Measurements from ENCODE around the gene CDRT4. TPM values are rescaled to one million over a fixed set of nuclear protein-coding genes. Genes with fewer than 3 reads are reported as not detected.

CDRT4 gene
- total RNA-seq, 1 experiment from 2014 or later = 17.9 TPM

DNA sequence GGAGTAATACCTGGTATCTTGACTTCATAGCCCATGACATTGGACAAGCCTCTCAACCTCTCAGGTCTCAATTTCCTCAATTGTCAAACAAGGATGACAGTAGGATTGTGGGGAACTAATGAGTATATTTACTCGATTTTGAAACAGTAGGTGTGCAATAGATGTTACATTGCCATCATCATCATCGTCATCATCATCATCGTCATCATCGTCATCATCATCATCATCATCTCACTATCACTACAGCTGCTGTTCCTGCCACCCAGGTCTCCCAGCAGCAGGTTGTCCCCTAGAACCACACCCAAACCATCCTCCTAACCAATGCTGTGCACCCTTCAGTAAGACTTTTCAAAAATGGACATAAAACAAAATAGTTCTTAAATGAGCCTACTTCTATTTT, 24.8 kb upstream of the CDRT4 start:
- CTCF ChIA-PET = no interaction called here
- H3K4me3 ChIP-seq = no peak overlapping the region
- BruUV-seq (replicated peaks) = no TSS peak
- no peak overlapping the region for H2AFZ ChIP-seq
- no peak overlapping the region for H3K4me2 ChIP-seq
- intact Hi-C loops (cut with micrococcal nuclease; ENCODE audit: unreplicated experiment) = no loop called here
- no peak overlapping the region for H3K27ac ChIP-seq
- no peaks in the 10 kb centered on the region for H3K9me2 ChIP-seq (ENCODE audit: insufficient read depth)
- no peaks in the 10 kb centered on the region for H3K4me1 ChIP-seq (replicated peaks; ENCODE audit: insufficient read depth)
- POLR2A ChIA-PET (ENCODE audit: unreplicated experiment) = interaction anchor here (0.7 kb wide), 1 partner anchor 574 kb away, joined by 5 read pairs; no protein-coding TSS in a partner anchor
- no peaks in the 10 kb centered on the region for H3K36me3 ChIP-seq (ENCODE audit: low read depth)
- H4K20me1 ChIP-seq (ENCODE audit: insufficient read depth) = no peaks in the 10 kb centered on the region
- no peak for DNase-seq
- H3K27me3 ChIP-seq (ENCODE audit: insufficient read depth, low read depth) = no peaks in the 10 kb centered on the region
- no peaks in the 10 kb centered on the region for H3F3A ChIP-seq (ENCODE audit: insufficient read depth, low read depth)
- TF ChIP-seq EZH2 (IDR thresholded peaks at IDR 0.05; ENCODE audit: low read depth) (no peak), CTCF (conservative IDR thresholded peaks at IDR 0.05) (no peak)
- H3K79me2 ChIP-seq (ENCODE audit: low read depth) = no peaks in the 10 kb centered on the region
- no peaks in the 10 kb centered on the region for H3K9me3 ChIP-seq (ENCODE audit: insufficient read depth, low read depth)

DNA sequence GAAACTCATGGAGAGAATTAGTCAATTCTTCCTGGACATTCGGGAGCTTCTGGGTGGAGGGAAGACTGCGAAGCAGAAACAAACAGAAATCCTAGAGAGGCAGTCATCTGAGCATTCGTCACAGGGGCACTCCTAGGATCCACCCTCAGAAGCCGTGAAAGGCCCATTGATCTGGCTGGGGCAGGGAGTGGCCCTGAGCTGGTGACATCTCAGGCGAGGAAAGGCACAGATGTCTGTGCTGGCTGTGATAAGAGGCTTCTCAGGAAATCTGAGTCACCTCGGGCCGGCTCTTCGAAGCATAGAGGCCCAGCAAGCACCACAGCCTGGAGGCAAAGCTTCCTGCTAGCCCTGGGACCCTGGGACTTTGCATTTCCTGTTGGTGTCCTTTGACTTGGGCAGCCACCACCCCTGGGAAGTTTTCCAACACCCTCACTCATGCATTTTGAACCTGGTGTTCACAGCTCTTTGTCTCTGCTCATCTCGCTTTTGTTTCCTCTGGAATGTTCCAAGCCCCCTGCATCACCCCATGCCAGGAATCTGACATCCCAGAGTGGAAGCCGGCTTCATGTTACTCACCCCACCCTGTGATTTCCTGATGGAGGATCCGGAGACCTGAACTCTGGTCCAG, 23.3 kb upstream of the CDRT4 start:
- TF ChIP-seq EZH2 (IDR thresholded peaks at IDR 0.05; ENCODE audit: low read depth) (no peak), CTCF (conservative IDR thresholded peaks at IDR 0.05) (no peak)
- Histone ChIP-seq H4K20me1 (ENCODE audit: insufficient read depth) (no peaks in the 10 kb centered on the region), H3K27ac (no peak overlapping the region), H3K79me2 (ENCODE audit: low read depth) (no peaks in the 10 kb centered on the region), H3K36me3 (ENCODE audit: low read depth) (no peaks in the 10 kb centered on the region), H3K4me1 (replicated peaks; ENCODE audit: insufficient read depth) (no peaks in the 10 kb centered on the region), H3K4me2 (no peak overlapping the region), H3K9me2 (ENCODE audit: insufficient read depth) (no peaks in the 10 kb centered on the region), H2AFZ (no peak overlapping the region), H3F3A (ENCODE audit: insufficient read depth, low read depth) (no peaks in the 10 kb centered on the region), H3K27me3 (ENCODE audit: insufficient read depth, low read depth) (no peaks in the 10 kb centered on the region), H3K4me3 (no peak overlapping the region), H3K9me3 (ENCODE audit: insufficient read depth, low read depth) (no peaks in the 10 kb centered on the region)
- peak in 1 of 2 experiments; percentile 77 for DNase-seq
- ChIA-PET CTCF (interaction anchor here (1.2 kb wide), 1 partner anchor 12 kb away, joined by 6 read pairs; no protein-coding TSS in a partner anchor), POLR2A (ENCODE audit: unreplicated experiment) (interaction anchor here (0.6 kb wide), 1 partner anchor 33 kb away, joined by 3 read pairs; no protein-coding TSS in a partner anchor)
- intact Hi-C loops (cut with micrococcal nuclease; ENCODE audit: unreplicated experiment) = no loop called here
- TSS peak; percentile 63 for BruUV-seq (replicated peaks)

DNA sequence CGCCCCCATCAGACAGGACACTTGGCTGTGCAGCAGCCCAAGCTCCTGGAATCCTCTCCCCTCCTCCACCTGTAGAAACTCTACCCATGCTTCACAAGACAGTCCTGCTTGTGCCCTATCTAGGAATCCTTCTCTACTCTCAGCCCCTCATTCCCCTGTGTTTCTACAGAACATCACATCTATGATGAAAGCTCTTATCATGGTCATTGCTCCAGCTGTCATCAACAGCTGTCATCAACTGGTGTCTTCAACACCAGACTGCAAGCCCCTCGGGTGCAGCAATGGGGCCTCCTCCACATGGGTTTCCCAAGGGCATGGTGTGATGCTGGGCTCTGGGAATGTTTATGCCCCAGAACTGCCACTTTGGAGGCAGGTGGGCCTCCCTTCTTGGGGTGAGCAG, 21.1 kb upstream of the CDRT4 start:
- CTCF ChIA-PET = no interaction called here
- DNase-seq = no peak
- intact Hi-C loops (cut with micrococcal nuclease; ENCODE audit: unreplicated experiment) = no loop called here

More for the DNA sequence above, 21.1 kb upstream of the CDRT4 start:
- Histone ChIP-seq H4K20me1 (ENCODE audit: insufficient read depth) (no peaks in the 10 kb centered on the region), H2AFZ (no peak overlapping the region), H3K4me2 (no peak overlapping the region), H3K4me3 (no peak overlapping the region), H3K4me1 (replicated peaks; ENCODE audit: insufficient read depth) (no peaks in the 10 kb centered on the region), H3K79me2 (ENCODE audit: low read depth) (no peaks in the 10 kb centered on the region), H3K9me3 (ENCODE audit: insufficient read depth, low read depth) (no peaks in the 10 kb centered on the region), H3F3A (ENCODE audit: insufficient read depth, low read depth) (no peaks in the 10 kb centered on the region), H3K27me3 (ENCODE audit: insufficient read depth, low read depth) (no peaks in the 10 kb centered on the region), H3K36me3 (ENCODE audit: low read depth) (no peaks in the 10 kb centered on the region), H3K27ac (no peak overlapping the region), H3K9me2 (ENCODE audit: insufficient read depth) (no peaks in the 10 kb centered on the region)
- no TSS peak for BruUV-seq (replicated peaks)
- no peak for TF ChIP-seq CTCF (conservative IDR thresholded peaks at IDR 0.05)
- TF ChIP-seq EZH2 (IDR thresholded peaks at IDR 0.05; ENCODE audit: low read depth) = no peak
- POLR2A ChIA-PET (ENCODE audit: unreplicated experiment) = no interaction called here

Data from PC-9 (cell line).